GM23338 (cell line): ENCODE data around the gene NRG3. TPM values are rescaled to one million over a fixed set of nuclear protein-coding genes. Genes with fewer than 3 reads are reported as not detected.

ENCODE experiments used
- ATAC-seq: fragments of 200-7000 bp; cut with Tn5 transposase; 3 replicates; pipeline ENCODE4 v1.9.1; 2020
- DNase-seq: peaks from one replicate; pipeline ENCODE4 v3.0.0-alpha.2; 2015; ENCODE audit warnings: low spot score
- H2AFZ ChIP-seq: fragments of 200-600 bp; sonication (generic); 2 replicates; pipeline ENCODE4 v1.8.0; 2016; ENCODE audit warnings: antibody characterized with exemption, mild to moderate bottlenecking, moderate library complexity
- H3F3A ChIP-seq: fragments of 200-600 bp; sonication (generic); replicated peaks from 2 replicates; pipeline ENCODE4 v1.8.0; 2017; ENCODE audit warnings: antibody characterized with exemption, mixed run types, low read depth
- H3K27ac ChIP-seq: fragments of 200-600 bp; sonication (generic); 2 replicates; pipeline ENCODE4 v1.6.1; 2016; ENCODE audit warnings: low read depth
- H3K27me3 ChIP-seq: fragments of 200-600 bp; sonication (generic); 2 replicates; pipeline ENCODE4 v1.8.0; 2016; ENCODE audit warnings: mild to moderate bottlenecking, mixed run types, moderate library complexity; ENCODE audit not compliant: insufficient read depth
- H3K36me3 ChIP-seq: fragments of 200-600 bp; sonication (generic); 2 replicates; pipeline ENCODE4 v1.8.0; 2016; ENCODE audit warnings: mild to moderate bottlenecking; ENCODE audit not compliant: insufficient read depth
- H3K4me1 ChIP-seq: fragments of 200-600 bp; sonication (generic); 2 replicates; pipeline ENCODE4 v1.8.0; 2016; ENCODE audit warnings: mild to moderate bottlenecking, moderate library complexity; ENCODE audit not compliant: insufficient read depth
- H3K4me2 ChIP-seq: fragments of 200-600 bp; sonication (generic); 2 replicates; pipeline ENCODE4 v1.7.1; 2017; ENCODE audit warnings: mixed run types
- H3K4me3 ChIP-seq: fragments of 200-600 bp; sonication (generic); 2 replicates; pipeline ENCODE4 v1.6.1; 2016; ENCODE audit warnings: mixed run types
- H3K79me2 ChIP-seq: fragments of 200-600 bp; sonication (generic); replicated peaks from 2 replicates; pipeline ENCODE4 v1.8.0; 2017; ENCODE audit warnings: mild to moderate bottlenecking; ENCODE audit not compliant: insufficient read depth
- H3K9me2 ChIP-seq: fragments of 200-600 bp; sonication (generic); 2 replicates; pipeline ENCODE4 v1.8.0; 2017; ENCODE audit not compliant: insufficient read depth
- H4K20me1 ChIP-seq: fragments of 200-600 bp; sonication (generic); replicated peaks from 2 replicates; pipeline ENCODE4 v1.8.0; 2017; ENCODE audit warnings: mild to moderate bottlenecking; ENCODE audit not compliant: insufficient read depth
- H3K27ac Mint-ChIP-seq: 2 replicates; pipeline ENCODE4 v1.8.0; 2020; ENCODE audit warnings: inconsistent platforms, mild to moderate bottlenecking, moderate library complexity, mixed read lengths
- H3K27me3 Mint-ChIP-seq: 3 replicates; pipeline ENCODE4 v1.8.0; 2022; ENCODE audit warnings: low read depth, mild to moderate bottlenecking, moderate library complexity, mixed read lengths, inconsistent platforms; ENCODE audit not compliant: insufficient read depth, poor library complexity
- H3K36me3 Mint-ChIP-seq: 3 replicates; pipeline ENCODE4 v1.8.0; 2021; ENCODE audit warnings: low read depth, mild to moderate bottlenecking, inconsistent platforms, moderate library complexity, mixed read lengths
- H3K4me1 Mint-ChIP-seq: 3 replicates; pipeline ENCODE4 v1.8.0; 2020; ENCODE audit warnings: mild to moderate bottlenecking, inconsistent platforms, mixed read lengths
- H3K4me3 Mint-ChIP-seq: 3 replicates; pipeline ENCODE4 v1.8.0; 2021; ENCODE audit warnings: moderate library complexity, mild to moderate bottlenecking, inconsistent platforms, mixed read lengths
- H3K9me3 Mint-ChIP-seq: 3 replicates; pipeline ENCODE4 v1.8.0; 2020; ENCODE audit warnings: moderate library complexity, mild to moderate bottlenecking, inconsistent platforms, mixed read lengths
- CREB1 ChIP-seq: fragments of 250-450 bp; sonication (Bioruptor Pico); IDR thresholded peaks from 2 replicates; pipeline ENCODE4 v1.5.0; 2020; ENCODE audit warnings: low read depth, mild to moderate bottlenecking, moderate library complexity
- JUNB ChIP-seq: IDR thresholded peaks from one replicate; pipeline ENCODE4 v1.6.1; 2016; ENCODE audit warnings: antibody characterized with exemption; ENCODE audit not compliant: unreplicated experiment
- ZNF331 ChIP-seq: fragments of 250-450 bp; sonication (Bioruptor Pico); IDR thresholded peaks from 2 replicates; pipeline ENCODE4 v1.5.0; 2020; ENCODE audit warnings: low read depth, mild to moderate bottlenecking, moderate library complexity
- polyA plus RNA-seq: library from polyadenylated mRNA; unstranded; fragments of >200 nt; fragmentation: Nextera tagmentation; extraction: Ambion mirVana; gene quantifications from 2 replicates; pipeline ENCODE4 v1.2.1, GENCODE V29; 2016
- total RNA-seq: library from RNA; depleted of rRNA; stranded (reverse); fragments of >200 nt; shearing (Covaris generic); gene quantifications from 2 replicates; pipeline ENCODE4 v1.2.3, GENCODE V29; 2014
- TF ChIP-seq, protein P1 (sequence below): fragments of 250-450 bp; sonication (Bioruptor Pico); IDR thresholded peaks from 2 replicates; pipeline ENCODE4 v1.5.0; 2020; ENCODE audit warnings: mild to moderate bottlenecking, moderate library complexity
- TF ChIP-seq, protein P2 (sequence below): IDR thresholded peaks from one replicate; pipeline ENCODE4 v1.6.1; 2018; ENCODE audit warnings: antibody characterized with exemption; ENCODE audit not compliant: unreplicated experiment

Gene NRG3
- total and polyA plus RNA-seq, 2 experiments from 2014 or later = 1.9 to 3.9 TPM

DNA sequence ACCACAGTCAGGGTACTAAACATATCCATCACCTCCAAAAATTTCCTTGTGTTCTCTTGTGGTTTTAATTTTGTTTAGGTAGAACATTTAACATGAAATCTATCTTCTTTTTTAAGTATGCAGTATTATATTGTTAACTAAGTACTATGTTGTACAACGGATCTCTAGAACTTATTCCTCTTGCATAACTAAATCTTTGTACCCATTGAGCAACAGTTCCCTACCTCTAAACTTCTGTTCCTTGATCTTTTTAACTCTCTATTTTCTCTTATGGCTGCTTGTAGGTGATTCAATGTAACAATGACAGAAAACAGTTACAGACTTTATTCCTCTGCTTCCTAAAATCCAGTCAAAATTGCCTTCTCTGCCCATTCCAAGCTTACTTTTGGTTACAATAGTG is 9.9 kb downstream of the NRG3 start:
- Histone ChIP-seq H3K79me2 (peaks cover 13% of the 10 kb centered on the region), H3K9me2 (no peaks in the 10 kb centered on the region), H3K27ac (no peak overlapping the region), H3K4me2 (no peak overlapping the region), H2AFZ (no peak overlapping the region), H3K36me3 (no peaks in the 10 kb centered on the region), H3K4me1 (peaks cover 28% of the 10 kb centered on the region), H3K4me3 (no peak overlapping the region), H3F3A (no peaks in the 10 kb centered on the region), H4K20me1 (no peaks in the 10 kb centered on the region), H3K27me3 (no peaks in the 10 kb centered on the region)
- TF ChIP-seq, protein P1, sequence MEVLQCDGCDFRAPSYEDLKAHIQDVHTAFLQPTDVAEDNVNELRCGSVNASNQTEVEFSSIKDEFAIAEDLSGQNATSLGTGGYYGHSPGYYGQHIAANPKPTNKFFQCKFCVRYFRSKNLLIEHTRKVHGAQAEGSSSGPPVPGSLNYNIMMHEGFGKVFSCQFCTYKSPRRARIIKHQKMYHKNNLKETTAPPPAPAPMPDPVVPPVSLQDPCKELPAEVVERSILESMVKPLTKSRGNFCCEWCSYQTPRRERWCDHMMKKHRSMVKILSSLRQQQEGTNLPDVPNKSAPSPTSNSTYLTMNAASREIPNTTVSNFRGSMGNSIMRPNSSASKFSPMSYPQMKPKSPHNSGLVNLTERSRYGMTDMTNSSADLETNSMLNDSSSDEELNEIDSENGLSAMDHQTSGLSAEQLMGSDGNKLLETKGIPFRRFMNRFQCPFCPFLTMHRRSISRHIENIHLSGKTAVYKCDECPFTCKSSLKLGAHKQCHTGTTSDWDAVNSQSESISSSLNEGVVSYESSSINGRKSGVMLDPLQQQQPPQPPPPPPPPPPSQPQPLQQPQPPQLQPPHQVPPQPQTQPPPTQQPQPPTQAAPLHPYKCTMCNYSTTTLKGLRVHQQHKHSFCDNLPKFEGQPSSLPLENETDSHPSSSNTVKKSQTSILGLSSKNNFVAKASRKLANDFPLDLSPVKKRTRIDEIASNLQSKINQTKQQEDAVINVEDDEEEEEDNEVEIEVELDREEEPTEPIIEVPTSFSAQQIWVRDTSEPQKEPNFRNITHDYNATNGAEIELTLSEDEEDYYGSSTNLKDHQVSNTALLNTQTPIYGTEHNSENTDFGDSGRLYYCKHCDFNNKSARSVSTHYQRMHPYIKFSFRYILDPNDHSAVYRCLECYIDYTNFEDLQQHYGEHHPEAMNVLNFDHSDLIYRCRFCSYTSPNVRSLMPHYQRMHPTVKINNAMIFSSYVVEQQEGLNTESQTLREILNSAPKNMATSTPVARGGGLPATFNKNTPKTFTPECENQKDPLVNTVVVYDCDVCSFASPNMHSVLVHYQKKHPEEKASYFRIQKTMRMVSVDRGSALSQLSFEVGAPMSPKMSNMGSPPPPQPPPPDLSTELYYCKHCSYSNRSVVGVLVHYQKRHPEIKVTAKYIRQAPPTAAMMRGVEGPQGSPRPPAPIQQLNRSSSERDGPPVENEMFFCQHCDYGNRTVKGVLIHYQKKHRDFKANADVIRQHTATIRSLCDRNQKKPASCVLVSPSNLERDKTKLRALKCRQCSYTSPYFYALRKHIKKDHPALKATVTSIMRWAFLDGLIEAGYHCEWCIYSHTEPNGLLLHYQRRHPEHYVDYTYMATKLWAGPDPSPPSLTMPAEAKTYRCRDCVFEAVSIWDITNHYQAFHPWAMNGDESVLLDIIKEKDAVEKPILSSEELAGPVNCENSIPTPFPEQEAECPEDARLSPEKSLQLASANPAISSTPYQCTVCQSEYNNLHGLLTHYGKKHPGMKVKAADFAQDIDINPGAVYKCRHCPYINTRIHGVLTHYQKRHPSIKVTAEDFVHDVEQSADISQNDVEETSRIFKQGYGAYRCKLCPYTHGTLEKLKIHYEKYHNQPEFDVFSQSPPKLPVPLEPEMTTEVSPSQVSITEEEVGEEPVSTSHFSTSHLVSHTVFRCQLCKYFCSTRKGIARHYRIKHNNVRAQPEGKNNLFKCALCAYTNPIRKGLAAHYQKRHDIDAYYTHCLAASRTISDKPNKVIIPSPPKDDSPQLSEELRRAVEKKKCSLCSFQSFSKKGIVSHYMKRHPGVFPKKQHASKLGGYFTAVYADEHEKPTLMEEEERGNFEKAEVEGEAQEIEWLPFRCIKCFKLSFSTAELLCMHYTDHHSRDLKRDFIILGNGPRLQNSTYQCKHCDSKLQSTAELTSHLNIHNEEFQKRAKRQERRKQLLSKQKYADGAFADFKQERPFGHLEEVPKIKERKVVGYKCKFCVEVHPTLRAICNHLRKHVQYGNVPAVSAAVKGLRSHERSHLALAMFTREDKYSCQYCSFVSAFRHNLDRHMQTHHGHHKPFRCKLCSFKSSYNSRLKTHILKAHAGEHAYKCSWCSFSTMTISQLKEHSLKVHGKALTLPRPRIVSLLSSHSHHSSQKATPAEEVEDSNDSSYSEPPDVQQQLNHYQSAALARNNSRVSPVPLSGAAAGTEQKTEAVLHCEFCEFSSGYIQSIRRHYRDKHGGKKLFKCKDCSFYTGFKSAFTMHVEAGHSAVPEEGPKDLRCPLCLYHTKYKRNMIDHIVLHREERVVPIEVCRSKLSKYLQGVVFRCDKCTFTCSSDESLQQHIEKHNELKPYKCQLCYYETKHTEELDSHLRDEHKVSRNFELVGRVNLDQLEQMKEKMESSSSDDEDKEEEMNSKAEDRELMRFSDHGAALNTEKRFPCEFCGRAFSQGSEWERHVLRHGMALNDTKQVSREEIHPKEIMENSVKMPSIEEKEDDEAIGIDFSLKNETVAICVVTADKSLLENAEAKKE (CRISPR knock-in tag) = no peak
- Mint-ChIP-seq H3K36me3 (no peaks in the 10 kb centered on the region), H3K27me3 (no peaks in the 10 kb centered on the region), H3K27ac (no peak overlapping the region), H3K4me3 (no peak overlapping the region), H3K4me1 (peaks cover 53% of the 10 kb centered on the region), H3K9me3 (no peaks in the 10 kb centered on the region)
- no peak for DNase-seq
- no peak for ATAC-seq

DNA sequence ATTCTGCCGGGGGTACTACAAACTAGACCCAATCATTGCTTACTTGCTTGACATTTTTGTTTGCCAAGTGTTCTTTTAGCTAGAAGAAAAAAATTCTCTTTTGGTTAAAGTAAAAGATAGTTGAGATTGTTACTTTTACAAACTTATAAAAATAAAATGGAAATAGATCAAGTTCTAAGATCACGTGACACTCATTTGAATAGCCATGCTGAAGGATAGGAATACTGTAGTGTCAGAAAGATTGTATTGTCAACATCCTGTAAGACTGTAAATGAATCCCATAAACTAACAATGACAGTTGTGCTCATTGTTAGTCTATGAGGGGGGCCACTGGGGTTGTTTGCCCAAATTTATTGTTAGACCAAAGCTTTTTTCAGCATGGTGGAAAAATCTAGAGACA is 10.5 kb downstream of the NRG3 start:
- H3K4me3 ChIP-seq = no peak overlapping the region
- H2AFZ ChIP-seq = no peak overlapping the region
- H3K27ac Mint-ChIP-seq = no peak overlapping the region
- H3K4me1 Mint-ChIP-seq = peaks cover 47% of the 10 kb centered on the region
- peaks cover 21% of the 10 kb centered on the region for H3K4me1 ChIP-seq
- H3K27me3 Mint-ChIP-seq = no peaks in the 10 kb centered on the region
- no peak overlapping the region for H3K27ac ChIP-seq
- no peaks in the 10 kb centered on the region for H3K9me3 Mint-ChIP-seq
- ATAC-seq = no peak
- no peaks in the 10 kb centered on the region for H4K20me1 ChIP-seq
- peaks cover 11% of the 10 kb centered on the region; the same call in 1 of the 2 replicates for H3K79me2 ChIP-seq
- no peaks in the 10 kb centered on the region for H3K36me3 ChIP-seq
- no peaks in the 10 kb centered on the region for H3K27me3 ChIP-seq
- H3K9me2 ChIP-seq = no peaks in the 10 kb centered on the region
- H3K36me3 Mint-ChIP-seq = no peaks in the 10 kb centered on the region
- no peaks in the 10 kb centered on the region for H3F3A ChIP-seq
- no peak for DNase-seq
- no peak overlapping the region for H3K4me3 Mint-ChIP-seq
- no peak overlapping the region for H3K4me2 ChIP-seq
- TF ChIP-seq JUNB (no peak), CREB1 (CRISPR knock-in tag) (no peak), ZNF331 (no peak)
- TF ChIP-seq, protein P2, sequence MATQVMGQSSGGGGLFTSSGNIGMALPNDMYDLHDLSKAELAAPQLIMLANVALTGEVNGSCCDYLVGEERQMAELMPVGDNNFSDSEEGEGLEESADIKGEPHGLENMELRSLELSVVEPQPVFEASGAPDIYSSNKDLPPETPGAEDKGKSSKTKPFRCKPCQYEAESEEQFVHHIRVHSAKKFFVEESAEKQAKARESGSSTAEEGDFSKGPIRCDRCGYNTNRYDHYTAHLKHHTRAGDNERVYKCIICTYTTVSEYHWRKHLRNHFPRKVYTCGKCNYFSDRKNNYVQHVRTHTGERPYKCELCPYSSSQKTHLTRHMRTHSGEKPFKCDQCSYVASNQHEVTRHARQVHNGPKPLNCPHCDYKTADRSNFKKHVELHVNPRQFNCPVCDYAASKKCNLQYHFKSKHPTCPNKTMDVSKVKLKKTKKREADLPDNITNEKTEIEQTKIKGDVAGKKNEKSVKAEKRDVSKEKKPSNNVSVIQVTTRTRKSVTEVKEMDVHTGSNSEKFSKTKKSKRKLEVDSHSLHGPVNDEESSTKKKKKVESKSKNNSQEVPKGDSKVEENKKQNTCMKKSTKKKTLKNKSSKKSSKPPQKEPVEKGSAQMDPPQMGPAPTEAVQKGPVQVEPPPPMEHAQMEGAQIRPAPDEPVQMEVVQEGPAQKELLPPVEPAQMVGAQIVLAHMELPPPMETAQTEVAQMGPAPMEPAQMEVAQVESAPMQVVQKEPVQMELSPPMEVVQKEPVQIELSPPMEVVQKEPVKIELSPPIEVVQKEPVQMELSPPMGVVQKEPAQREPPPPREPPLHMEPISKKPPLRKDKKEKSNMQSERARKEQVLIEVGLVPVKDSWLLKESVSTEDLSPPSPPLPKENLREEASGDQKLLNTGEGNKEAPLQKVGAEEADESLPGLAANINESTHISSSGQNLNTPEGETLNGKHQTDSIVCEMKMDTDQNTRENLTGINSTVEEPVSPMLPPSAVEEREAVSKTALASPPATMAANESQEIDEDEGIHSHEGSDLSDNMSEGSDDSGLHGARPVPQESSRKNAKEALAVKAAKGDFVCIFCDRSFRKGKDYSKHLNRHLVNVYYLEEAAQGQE = no peak
